ENCODE measurements around the gene KANSL1. TPM values are rescaled to one million over a fixed set of nuclear protein-coding genes. Genes with fewer than 3 reads are reported as not detected.

Gene KANSL1
- 34.7 and 58.0 TPM in 2 replicates for total RNA-seq (2014; rRNA removed; shearing (Covaris generic))

GRCh38 chr17:46193151-46193625, at the start of gene KANSL1:
TSS of gene KANSL1 (minus strand) at chr17:46193429. CDS start at chr17:46172143, 21,286 bp downstream.

GRCh38 chr17:45998987-45999899, 194.0 kb downstream of the KANSL1 start, which contains the start of gene STH:
TSS of gene STH (plus strand) at chr17:45999250. CDS start at chr17:45999280, 30 bp downstream.

Small RNA genes lying within 50 kb of the gene (small RNA-seq; reads per million reads assigned to genes)
- gene RF00019: not detected

Other genes starting within 250 kb of the KANSL1 start
- gene STH, start 194.2 kb downstream of the KANSL1 start, total RNA-seq (2014; rRNA removed; shearing (Covaris generic)): not detected in 2 replicates
- gene LRRC37A, start 101.7 kb upstream of the KANSL1 start, total RNA-seq (2014; rRNA removed; shearing (Covaris generic)): 1.0 and 1.1 TPM in 2 replicates
- 1.6 and 9.9 TPM in 2 replicates for gene ARL17B, start 168.3 kb upstream of the KANSL1 start, total RNA-seq (2014; rRNA removed; shearing (Covaris generic))

Data from A375 (cell line).